WTC11 (cell line): Measurements from ENCODE around the gene MUC12. TPM values are rescaled to one million over a fixed set of nuclear protein-coding genes. Genes with fewer than 3 reads are reported as not detected.

ENCODE experiments used
- ATAC-seq: fragments of 200-7000 bp; cut with Tn5 transposase; 2 replicates; pipeline ENCODE4 v1.10.0; 2021; ENCODE audit warnings: mild to moderate bottlenecking, moderate library complexity
- CTCF ChIA-PET: fragments of 300-600 bp; sonication (Branson Sonifier 250); formaldehyde crosslinking; loops from one replicate; lab custom pipeline; 2021; ENCODE audit warnings: antibody characterized with exemption; lab: Charles Lee
- POLR2A ChIA-PET: fragments of 350-600 bp; sonication (Branson Sonifier 250); formaldehyde crosslinking; loops from one replicate; lab custom pipeline; 2021; ENCODE audit warnings: antibody characterized with exemption; lab: Charles Lee
- DNase-seq: peaks from one replicate; pipeline ENCODE4 v3.0.0; 2021; ENCODE audit warnings: low spot score
- H3K27ac Mint-ChIP-seq: 2 replicates; pipeline ENCODE4 v1.8.0; 2021; ENCODE audit warnings: mixed read lengths
- H3K27me3 Mint-ChIP-seq: 2 replicates; pipeline ENCODE4 v1.8.0; 2021; ENCODE audit warnings: low read depth, mild to moderate bottlenecking, moderate library complexity, mixed read lengths
- H3K36me3 Mint-ChIP-seq: 2 replicates; pipeline ENCODE4 v1.8.0; 2021; ENCODE audit warnings: mixed read lengths
- H3K4me1 Mint-ChIP-seq: 2 replicates; pipeline ENCODE4 v1.8.0; 2022; ENCODE audit warnings: mixed read lengths
- H3K4me3 Mint-ChIP-seq: 2 replicates; pipeline ENCODE4 v1.8.0; 2021; ENCODE audit warnings: mild to moderate bottlenecking, moderate library complexity, mixed read lengths
- H3K9me3 Mint-ChIP-seq: 2 replicates; pipeline ENCODE4 v1.8.0; 2021; ENCODE audit warnings: mixed read lengths
- CBFB ChIP-seq: sonication (generic); formaldehyde crosslinking; IDR thresholded peaks from 2 replicates; pipeline ENCODE4 v1.8.1; 2022; ENCODE audit warnings: mild to moderate bottlenecking, low read depth, missing genetic modification reagents
- CDX4 ChIP-seq: fragments of 250-450 bp; sonication (Bioruptor Pico); IDR thresholded peaks from 2 replicates; pipeline ENCODE4 v1.9.0; 2021; ENCODE audit warnings: moderate library complexity, mild to moderate bottlenecking, inconsistent platforms, borderline replicate concordance
- CREB1 ChIP-seq: sonication (generic); formaldehyde crosslinking; IDR thresholded peaks from 2 replicates; pipeline ENCODE4 v1.8.0; 2023; ENCODE audit warnings: mild to moderate bottlenecking, missing genetic modification reagents
- CREM ChIP-seq: sonication (generic); formaldehyde crosslinking; IDR thresholded peaks from 2 replicates; pipeline ENCODE4 v1.8.1; 2022; ENCODE audit warnings: mild to moderate bottlenecking, missing genetic modification reagents, moderate library complexity
- FOXP4 ChIP-seq: sonication (generic); formaldehyde crosslinking; IDR thresholded peaks from 2 replicates; pipeline ENCODE4 v1.8.0; 2022; ENCODE audit warnings: mild to moderate bottlenecking, missing genetic modification reagents
- GTF2I ChIP-seq: fragments of 250-450 bp; sonication (Bioruptor Pico); conservative IDR thresholded peaks from 2 replicates; pipeline ENCODE4 v1.4.0; 2021; ENCODE audit warnings: mild to moderate bottlenecking
- HMGXB4 ChIP-seq: sonication (generic); formaldehyde crosslinking; IDR thresholded peaks from 2 replicates; pipeline ENCODE4 v1.8.1; 2023; ENCODE audit warnings: mild to moderate bottlenecking, moderate library complexity, missing genetic modification reagents
- MAX ChIP-seq: sonication (generic); formaldehyde crosslinking; IDR thresholded peaks from 2 replicates; pipeline ENCODE4 v1.8.0; 2022; ENCODE audit warnings: mild to moderate bottlenecking, missing genetic modification reagents
- NFYB ChIP-seq: sonication (generic); formaldehyde crosslinking; conservative IDR thresholded peaks from 2 replicates; pipeline ENCODE4 v1.8.0; 2022; ENCODE audit warnings: low read depth, missing genetic modification reagents
- NR2C2 ChIP-seq: sonication (generic); formaldehyde crosslinking; IDR thresholded peaks from 2 replicates; pipeline ENCODE4 v1.8.0; 2022; ENCODE audit warnings: mild to moderate bottlenecking, missing genetic modification reagents
- NR3C1 ChIP-seq: sonication (generic); formaldehyde crosslinking; conservative IDR thresholded peaks from 2 replicates; pipeline ENCODE4 v1.8.1; 2023; ENCODE audit warnings: low read depth, mild to moderate bottlenecking, missing genetic modification reagents
- OVOL2 ChIP-seq: fragments of 250-450 bp; sonication (Bioruptor Pico); IDR thresholded peaks from 2 replicates; pipeline ENCODE4 v1.9.0; 2021; ENCODE audit warnings: mild to moderate bottlenecking, borderline replicate concordance
- RELA ChIP-seq: sonication (generic); formaldehyde crosslinking; IDR thresholded peaks from 2 replicates; pipeline ENCODE4 v1.8.1; 2022; ENCODE audit warnings: missing genetic modification reagents, mild to moderate bottlenecking, borderline replicate concordance
- SMAD3 ChIP-seq: sonication (generic); formaldehyde crosslinking; IDR thresholded peaks from 2 replicates; pipeline ENCODE4 v1.8.0; 2022; ENCODE audit warnings: missing genetic modification reagents, mild to moderate bottlenecking, borderline replicate concordance
- STAT6 ChIP-seq: sonication (generic); formaldehyde crosslinking; conservative IDR thresholded peaks from 2 replicates; pipeline ENCODE4 v1.8.1; 2023; ENCODE audit warnings: mild to moderate bottlenecking, low read depth, missing genetic modification reagents, moderate library complexity
- TCF7 ChIP-seq: sonication (generic); formaldehyde crosslinking; IDR thresholded peaks from 2 replicates; pipeline ENCODE4 v1.8.0; 2022; ENCODE audit warnings: mild to moderate bottlenecking, low read depth, missing genetic modification reagents, moderate library complexity
- TP53 ChIP-seq: sonication (generic); formaldehyde crosslinking; IDR thresholded peaks from 2 replicates; pipeline ENCODE4 v1.8.1; 2023; ENCODE audit warnings: mild to moderate bottlenecking, missing genetic modification reagents
- USF2 ChIP-seq: sonication (generic); formaldehyde crosslinking; IDR thresholded peaks from 2 replicates; pipeline ENCODE4 v1.8.1; 2023; ENCODE audit warnings: mild to moderate bottlenecking, missing genetic modification reagents, moderate library complexity
- ZNF121 ChIP-seq: sonication (generic); formaldehyde crosslinking; IDR thresholded peaks from 2 replicates; pipeline ENCODE4 v1.8.0; 2023; ENCODE audit warnings: missing genetic modification reagents
- ZNF219 ChIP-seq: sonication (generic); formaldehyde crosslinking; IDR thresholded peaks from 2 replicates; pipeline ENCODE4 v1.8.0; 2023; ENCODE audit warnings: missing genetic modification reagents, mild to moderate bottlenecking, borderline replicate concordance
- ZNF232 ChIP-seq: sonication (generic); formaldehyde crosslinking; IDR thresholded peaks from 2 replicates; pipeline ENCODE4 v1.8.0; 2022; ENCODE audit warnings: mild to moderate bottlenecking, missing genetic modification reagents
- ZNF416 ChIP-seq: fragments of 250-450 bp; sonication (Bioruptor Pico); IDR thresholded peaks from 2 replicates; pipeline ENCODE4 v1.9.0; 2021; ENCODE audit warnings: mild to moderate bottlenecking, inconsistent platforms
- total RNA-seq: library from RNA; stranded (reverse); gene quantifications from 3 replicates; pipeline ENCODE4 v1.2.3, GENCODE V29; 2021

MUC12 gene
- total RNA-seq, 1 experiment from 2014 or later, result 5.7 TPM

GRCh38 chr7:100974021-100974420 is 4.7 kb downstream of the MUC12 start:
- Mint-ChIP-seq H3K4me1 (peaks cover 11% of the 10 kb centered on the region), H3K9me3 (peaks cover 5% of the 10 kb centered on the region), H3K27ac (no peak overlapping the region), H3K36me3 (peaks cover 5% of the 10 kb centered on the region; the same call in 1 of the 2 replicates), H3K4me3 (no peak overlapping the region), H3K27me3 (peaks cover 4% of the 10 kb centered on the region)
- ChIA-PET CTCF (interaction anchor here (2.2 kb wide), 1 partner anchor 8 kb away, joined by 12 read pairs; no protein-coding TSS in a partner anchor), POLR2A (no interaction called here)
- DNase-seq (no peak), ATAC-seq (no peak)
- no peak for TF ChIP-seq STAT6 (CRISPR knock-in tag)
- TF ChIP-seq TP53 (CRISPR knock-in tag), result no peak
- no peak for TF ChIP-seq CBFB (CRISPR knock-in tag)
- no peak for TF ChIP-seq NFYB (CRISPR knock-in tag)
- TF ChIP-seq USF2 (CRISPR knock-in tag), result no peak
- TF ChIP-seq OVOL2 (CRISPR knock-in tag), result no peak
- TF ChIP-seq GTF2I (CRISPR knock-in tag), result no peak
- no peak for TF ChIP-seq NR2C2 (CRISPR knock-in tag)
- TF ChIP-seq CREM, result no peak
- no peak for TF ChIP-seq ZNF416 (CRISPR knock-in tag)
- TF ChIP-seq CDX4 (CRISPR knock-in tag), result no peak
- TF ChIP-seq ZNF219 (CRISPR knock-in tag), result no peak
- no peak for TF ChIP-seq ZNF121
- no peak for TF ChIP-seq MAX
- TF ChIP-seq TCF7 (CRISPR knock-in tag), result no peak
- no peak for TF ChIP-seq NR3C1 (CRISPR knock-in tag)
- no peak for TF ChIP-seq RELA

GRCh38 chr7:100975371-100975821 is 6.0 kb downstream of the MUC12 start:
- Mint-ChIP-seq H3K27me3 (peaks cover 4% of the 10 kb centered on the region), H3K9me3 (peaks cover 5% of the 10 kb centered on the region), H3K4me3 (no peak overlapping the region), H3K36me3 (no peaks in the 10 kb centered on the region), H3K27ac (no peak overlapping the region), H3K4me1 (peaks cover 6% of the 10 kb centered on the region; the same call in 1 of the 2 replicates)
- DNase-seq, result no peak
- no peak for ATAC-seq
- ChIA-PET POLR2A (no interaction called here), CTCF (interaction anchor here (0.8 to 2.2 kb wide), 2 partner anchors 9 to 103 kb away, joined by 3 to 12 read pairs; no protein-coding TSS in a partner anchor)
- TF ChIP-seq SMAD3 (CRISPR knock-in tag), result no peak
- TF ChIP-seq ZNF232, result no peak
- TF ChIP-seq CREB1, result no peak

GRCh38 chr7:100978300-100978699 is 8.9 kb downstream of the MUC12 start:
- no peak for ATAC-seq
- CTCF ChIA-PET, result interaction anchor here (0.6 to 1.0 kb wide), 3 partner anchors 87 to 314 kb away, joined by 3 read pairs; no protein-coding TSS in a partner anchor
- Mint-ChIP-seq H3K4me1 (no peaks in the 10 kb centered on the region), H3K27me3 (no peaks in the 10 kb centered on the region; the same call in 1 of the 2 replicates), H3K4me3 (no peak overlapping the region), H3K27ac (no peak overlapping the region), H3K9me3 (peaks cover 5% of the 10 kb centered on the region), H3K36me3 (no peaks in the 10 kb centered on the region)
- no peak for DNase-seq
- POLR2A ChIA-PET, result no interaction called here
- TF ChIP-seq FOXP4 (CRISPR knock-in tag), result no peak
- TF ChIP-seq HMGXB4 (CRISPR knock-in tag), result no peak
